Neural progenitor cell (in vitro differentiated cells): ENCODE data around the gene SUMO3. TPM values are rescaled to one million over a fixed set of nuclear protein-coding genes. Genes with fewer than 3 reads are reported as not detected.

ENCODE experiments used
- DNase-seq: peaks from one replicate; pipeline ENCODE4 v3.0.0-alpha.2; 2016; ENCODE audit warnings: low spot score
- H2AFZ ChIP-seq: fragments of 200-600 bp; sonication (generic); replicated peaks from 2 replicates; pipeline ENCODE4 v1.6.1; 2016; ENCODE audit warnings: antibody characterized with exemption
- H3F3A ChIP-seq: fragments of 200-600 bp; sonication (generic); 2 replicates; pipeline ENCODE4 v1.6.1; 2016; ENCODE audit warnings: antibody characterized with exemption, low read depth
- H3K27ac ChIP-seq: fragments of 200-600 bp; sonication (generic); 2 replicates; pipeline ENCODE4 v1.5.1; 2016; ENCODE audit warnings: mild to moderate bottlenecking
- H3K27me3 ChIP-seq: fragments of 200-600 bp; sonication (generic); 2 replicates; pipeline ENCODE4 v1.6.1; 2016; ENCODE audit warnings: mild to moderate bottlenecking, moderate library complexity
- H3K36me3 ChIP-seq: fragments of 200-600 bp; sonication (generic); 2 replicates; pipeline ENCODE4 v1.5.1; 2016
- H3K4me1 ChIP-seq: fragments of 200-600 bp; sonication (generic); 2 replicates; pipeline ENCODE4 v1.6.1; 2016; ENCODE audit warnings: mixed run types
- H3K4me2 ChIP-seq: fragments of 200-600 bp; sonication (generic); 2 replicates; pipeline ENCODE4 v1.6.1; 2016
- H3K4me3 ChIP-seq: fragments of 200-600 bp; sonication (generic); 2 replicates; pipeline ENCODE4 v1.5.1; 2016
- H3K79me2 ChIP-seq: fragments of 200-600 bp; sonication (generic); 2 replicates; pipeline ENCODE4 v1.6.1; 2016; ENCODE audit warnings: low read depth
- H3K9ac ChIP-seq: fragments of 200-600 bp; sonication (generic); 2 replicates; pipeline ENCODE4 v1.6.1; 2016
- H3K9me3 ChIP-seq: fragments of 200-600 bp; sonication (generic); 2 replicates; pipeline ENCODE4 v1.5.1; 2016; ENCODE audit warnings: low read depth
- H4K20me1 ChIP-seq: fragments of 200-600 bp; sonication (generic); 2 replicates; pipeline ENCODE4 v1.6.1; 2016; ENCODE audit warnings: low read depth
- H3K27ac Mint-ChIP-seq: 3 replicates; pipeline ENCODE4 v1.8.0; 2021; ENCODE audit warnings: mixed read lengths
- H3K27me3 Mint-ChIP-seq: 2 replicates; pipeline ENCODE4 v1.8.0; 2022; ENCODE audit warnings: low read depth, mild to moderate bottlenecking, inconsistent platforms, moderate library complexity, mixed read lengths; ENCODE audit not compliant: insufficient read depth
- H3K36me3 Mint-ChIP-seq: 3 replicates; pipeline ENCODE4 v1.8.0; 2021; ENCODE audit warnings: mixed read lengths
- H3K4me1 Mint-ChIP-seq: 3 replicates; pipeline ENCODE4 v1.8.0; 2021; ENCODE audit warnings: mixed read lengths
- H3K4me3 Mint-ChIP-seq: 3 replicates; pipeline ENCODE4 v1.8.0; 2021; ENCODE audit warnings: mild to moderate bottlenecking, moderate library complexity, mixed read lengths
- H3K9me3 Mint-ChIP-seq: 3 replicates; pipeline ENCODE4 v1.8.0; 2020; ENCODE audit warnings: mixed read lengths
- CTCF ChIP-seq: fragments of 200-600 bp; sonication (generic); IDR thresholded peaks from 2 replicates; pipeline ENCODE4 v1.5.1; 2017; ENCODE audit warnings: antibody characterized with exemption, mild to moderate bottlenecking
- EZH2 ChIP-seq: fragments of 200-600 bp; sonication (generic); IDR thresholded peaks from 2 replicates; pipeline ENCODE4 v1.6.1; 2017; ENCODE audit warnings: antibody characterized with exemption, mild to moderate bottlenecking, moderate library complexity
- EZH2phosphoT487 ChIP-seq: fragments of 200-600 bp; sonication (generic); IDR thresholded peaks from 2 replicates; pipeline ENCODE4 v1.6.1; 2017; ENCODE audit warnings: antibody characterized with exemption
- total RNA-seq: library from RNA; depleted of rRNA; stranded (reverse); fragments of >200 nt; gene quantifications from 2 replicates; pipeline ENCODE4 v1.2.3, GENCODE V29; 2015; ENCODE audit warnings: low replicate concordance

The SUMO3 gene
- total RNA-seq, 1 donor from 2014 or later = 135 TPM

DNA sequence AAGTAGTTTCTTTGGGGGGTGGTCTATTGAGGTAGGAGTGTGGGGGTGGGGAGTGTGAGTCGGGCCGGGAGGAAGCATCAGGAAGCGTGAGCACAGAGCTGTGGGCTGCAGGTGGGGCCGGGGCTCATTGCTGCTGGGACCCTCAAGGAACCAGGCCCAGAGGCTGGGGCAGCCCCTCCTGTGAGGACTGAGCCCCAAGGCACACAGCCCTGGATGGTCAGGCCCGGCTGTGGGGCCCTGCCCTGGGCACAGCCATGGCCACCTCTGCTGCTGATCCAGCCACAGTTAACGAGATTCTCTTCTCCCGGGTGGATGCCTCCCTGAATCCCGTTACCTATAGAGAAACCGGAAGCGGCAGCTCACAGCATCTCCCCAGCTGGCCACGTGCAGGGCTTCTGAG lies 22.9 kb upstream of the SUMO3 start:
- H3K4me3 ChIP-seq = no peak overlapping the region
- no peaks in the 10 kb centered on the region for H3K9me3 ChIP-seq
- peaks cover 14% of the 10 kb centered on the region for H3K27me3 Mint-ChIP-seq
- H3K36me3 Mint-ChIP-seq = no peaks in the 10 kb centered on the region
- H2AFZ ChIP-seq = no peak overlapping the region
- no peak overlapping the region for H3K27ac Mint-ChIP-seq
- H3F3A ChIP-seq = peaks cover 16% of the 10 kb centered on the region
- H3K9me3 Mint-ChIP-seq = no peaks in the 10 kb centered on the region
- no peak overlapping the region for H3K4me2 ChIP-seq
- H3K4me3 Mint-ChIP-seq = no peak overlapping the region
- no peak for DNase-seq
- no peaks in the 10 kb centered on the region for H3K79me2 ChIP-seq
- peaks cover 8% of the 10 kb centered on the region for H3K4me1 Mint-ChIP-seq
- TF ChIP-seq CTCF (no peak), EZH2phosphoT487 (no peak), EZH2 (no peak)
- H3K9ac ChIP-seq = no peak overlapping the region
- H3K27ac ChIP-seq = no peak overlapping the region
- H4K20me1 ChIP-seq = no peaks in the 10 kb centered on the region
- no peaks in the 10 kb centered on the region for H3K4me1 ChIP-seq
- H3K36me3 ChIP-seq = no peaks in the 10 kb centered on the region
- H3K27me3 ChIP-seq = no peaks in the 10 kb centered on the region

GRCh38 chr21:44838951-44839350 lies 21.1 kb upstream of the SUMO3 start:
- no peak for DNase-seq

GRCh38 chr21:44838039-44838895 lies 20.4 kb upstream of the SUMO3 start:
- no peak overlapping the region for H3K4me3 Mint-ChIP-seq
- no peaks in the 10 kb centered on the region for H3K4me1 ChIP-seq
- TF ChIP-seq EZH2 (no peak), CTCF (peak; percentile 7), EZH2phosphoT487 (no peak)
- H4K20me1 ChIP-seq = no peaks in the 10 kb centered on the region
- H3K27me3 ChIP-seq = no peaks in the 10 kb centered on the region
- no peak overlapping the region for H3K27ac ChIP-seq
- H3K27me3 Mint-ChIP-seq = peaks cover 15% of the 10 kb centered on the region
- peaks cover 2% of the 10 kb centered on the region for H3K4me1 Mint-ChIP-seq
- H3K4me3 ChIP-seq = no peak overlapping the region
- no peaks in the 10 kb centered on the region for H3K36me3 ChIP-seq
- no peak overlapping the region for H3K9ac ChIP-seq
- no peaks in the 10 kb centered on the region for H3K36me3 Mint-ChIP-seq
- H3K9me3 ChIP-seq = no peaks in the 10 kb centered on the region
- no peak for DNase-seq
- no peak overlapping the region for H3K4me2 ChIP-seq
- H3K79me2 ChIP-seq = no peaks in the 10 kb centered on the region
- no peak overlapping the region for H3K27ac Mint-ChIP-seq
- H3F3A ChIP-seq = peaks cover under 1% of the 10 kb centered on the region
- H2AFZ ChIP-seq = no peak overlapping the region
- H3K9me3 Mint-ChIP-seq = no peaks in the 10 kb centered on the region

More at GRCh38 chr21:44838951-44839350, 21.1 kb upstream of the SUMO3 start:
- Histone ChIP-seq H3K4me2 (no peak overlapping the region), H3K9me3 (no peaks in the 10 kb centered on the region), H2AFZ (no peak overlapping the region), H3K9ac (no peak overlapping the region), H3K27me3 (no peaks in the 10 kb centered on the region), H4K20me1 (no peaks in the 10 kb centered on the region), H3K4me3 (no peak overlapping the region), H3K79me2 (no peaks in the 10 kb centered on the region), H3K4me1 (no peaks in the 10 kb centered on the region), H3K36me3 (no peaks in the 10 kb centered on the region), H3K27ac (no peak overlapping the region), H3F3A (peaks cover 5% of the 10 kb centered on the region)
- Mint-ChIP-seq H3K27ac (no peak overlapping the region), H3K9me3 (no peaks in the 10 kb centered on the region), H3K36me3 (no peaks in the 10 kb centered on the region), H3K4me1 (peaks cover 2% of the 10 kb centered on the region), H3K27me3 (peaks cover 15% of the 10 kb centered on the region), H3K4me3 (no peak overlapping the region)
- TF ChIP-seq EZH2 = no peak
- no peak for TF ChIP-seq EZH2phosphoT487
- no peak for TF ChIP-seq CTCF
